AG09319 (cell line): Measurements from ENCODE around the gene HTT.

Experiments used
- DNase-seq: peaks from one replicate; pipeline ENCODE4 v3.0.0-alpha.2; 2010; ENCODE audit warnings: low read depth; ENCODE audit errors: extremely low read depth
- TF ChIP-seq, protein P1 (sequence below): IDR thresholded peaks from 2 replicates; pipeline ENCODE4 v1.5.1; 2011; ENCODE audit warnings: low read depth, mild to moderate bottlenecking, inconsistent platforms, low read length, moderate library complexity

The HTT gene

DNA sequence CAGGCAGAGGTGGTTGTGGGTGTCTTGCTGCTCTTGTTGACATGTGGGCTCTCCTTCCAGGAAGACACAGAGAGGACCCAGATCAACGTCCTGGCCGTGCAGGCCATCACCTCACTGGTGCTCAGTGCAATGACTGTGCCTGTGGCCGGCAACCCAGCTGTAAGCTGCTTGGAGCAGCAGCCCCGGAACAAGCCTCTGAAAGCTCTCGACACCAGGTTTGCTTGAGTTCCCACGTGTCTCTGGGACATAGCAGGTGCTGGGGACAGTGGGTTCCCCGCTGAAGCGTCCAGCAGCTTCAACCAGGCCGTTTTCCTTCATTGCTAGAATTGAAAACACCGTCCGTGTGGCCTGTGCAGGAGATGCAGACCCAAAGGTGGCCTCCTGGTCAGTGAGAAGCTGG lies 148.9 kb downstream of the HTT start:
- TF ChIP-seq, protein P1, sequence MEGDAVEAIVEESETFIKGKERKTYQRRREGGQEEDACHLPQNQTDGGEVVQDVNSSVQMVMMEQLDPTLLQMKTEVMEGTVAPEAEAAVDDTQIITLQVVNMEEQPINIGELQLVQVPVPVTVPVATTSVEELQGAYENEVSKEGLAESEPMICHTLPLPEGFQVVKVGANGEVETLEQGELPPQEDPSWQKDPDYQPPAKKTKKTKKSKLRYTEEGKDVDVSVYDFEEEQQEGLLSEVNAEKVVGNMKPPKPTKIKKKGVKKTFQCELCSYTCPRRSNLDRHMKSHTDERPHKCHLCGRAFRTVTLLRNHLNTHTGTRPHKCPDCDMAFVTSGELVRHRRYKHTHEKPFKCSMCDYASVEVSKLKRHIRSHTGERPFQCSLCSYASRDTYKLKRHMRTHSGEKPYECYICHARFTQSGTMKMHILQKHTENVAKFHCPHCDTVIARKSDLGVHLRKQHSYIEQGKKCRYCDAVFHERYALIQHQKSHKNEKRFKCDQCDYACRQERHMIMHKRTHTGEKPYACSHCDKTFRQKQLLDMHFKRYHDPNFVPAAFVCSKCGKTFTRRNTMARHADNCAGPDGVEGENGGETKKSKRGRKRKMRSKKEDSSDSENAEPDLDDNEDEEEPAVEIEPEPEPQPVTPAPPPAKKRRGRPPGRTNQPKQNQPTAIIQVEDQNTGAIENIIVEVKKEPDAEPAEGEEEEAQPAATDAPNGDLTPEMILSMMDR: no peak
- no peak for DNase-seq

DNA sequence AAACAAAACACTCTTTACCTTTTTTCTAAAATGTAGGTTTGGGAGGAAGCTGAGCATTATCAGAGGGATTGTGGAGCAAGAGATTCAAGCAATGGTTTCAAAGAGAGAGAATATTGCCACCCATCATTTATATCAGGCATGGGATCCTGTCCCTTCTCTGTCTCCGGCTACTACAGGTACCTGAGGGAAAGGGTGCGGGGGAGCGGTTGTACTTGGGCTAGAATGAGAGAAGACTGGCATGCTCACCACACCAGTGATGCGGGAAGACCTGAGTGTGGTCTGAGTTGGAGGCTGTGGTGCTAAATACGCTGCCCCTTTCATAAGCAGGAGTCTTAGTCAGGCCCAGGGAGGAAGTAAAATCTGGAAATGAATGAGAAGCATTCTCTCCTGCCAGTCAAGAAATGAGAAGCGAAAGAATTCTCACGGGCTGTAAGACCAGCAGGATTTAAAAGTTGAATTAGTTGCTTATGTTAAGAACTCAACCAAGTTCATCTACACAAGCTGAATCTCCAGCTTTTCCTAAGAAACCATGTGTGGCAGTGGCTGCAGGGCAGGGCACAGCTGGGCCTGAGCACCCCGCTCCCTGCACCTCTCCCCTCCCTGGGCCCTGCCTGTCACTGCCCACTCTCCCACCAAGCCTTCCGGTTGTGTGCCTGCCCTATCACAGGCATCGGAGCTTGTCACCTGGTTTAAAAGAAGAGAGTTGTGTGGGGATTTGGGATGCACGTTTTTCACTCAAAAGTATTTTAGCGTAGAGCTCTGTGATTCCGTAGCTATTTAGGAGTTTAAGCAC lies 149.7 kb downstream of the HTT start:
- TF ChIP-seq, protein P1: no peak
- DNase-seq: no peak

DNA sequence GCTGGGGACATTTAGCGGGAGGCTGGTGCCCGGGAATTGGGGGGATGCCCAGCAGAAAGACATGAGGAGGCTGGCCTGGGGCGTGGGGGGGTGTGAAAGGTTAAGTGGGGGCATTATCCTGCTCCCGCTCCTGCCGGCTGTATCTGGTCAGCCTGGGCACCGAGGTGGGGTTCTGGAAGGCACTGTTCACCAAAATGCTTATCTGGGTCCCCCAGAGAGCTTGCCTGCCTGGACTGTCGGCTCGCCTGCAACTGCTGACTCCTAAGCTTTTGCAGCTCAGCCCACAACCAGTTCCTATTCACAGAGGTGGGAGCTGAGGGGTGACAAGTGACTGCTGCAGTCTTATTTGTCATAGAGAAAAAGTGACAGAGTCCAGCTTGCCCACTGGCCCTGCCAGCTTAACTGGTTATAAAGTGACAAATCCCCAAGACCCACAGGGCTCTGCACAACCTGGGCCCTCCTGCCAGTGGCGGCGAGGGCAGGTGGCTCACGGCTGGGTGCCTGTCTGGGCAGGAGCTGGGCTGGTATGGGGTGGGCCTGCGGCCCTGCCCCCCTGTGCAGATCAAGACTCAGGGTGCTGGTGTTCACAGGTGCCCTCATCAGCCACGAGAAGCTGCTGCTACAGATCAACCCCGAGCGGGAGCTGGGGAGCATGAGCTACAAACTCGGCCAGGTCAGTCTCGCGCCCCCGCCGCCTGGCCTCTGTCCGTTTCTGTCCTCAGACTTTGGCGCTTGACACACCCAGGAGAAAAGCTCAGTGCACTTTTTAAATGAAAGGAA lies 150.8 kb downstream of the HTT start:
- TF ChIP-seq, protein P1: no peak

DNA sequence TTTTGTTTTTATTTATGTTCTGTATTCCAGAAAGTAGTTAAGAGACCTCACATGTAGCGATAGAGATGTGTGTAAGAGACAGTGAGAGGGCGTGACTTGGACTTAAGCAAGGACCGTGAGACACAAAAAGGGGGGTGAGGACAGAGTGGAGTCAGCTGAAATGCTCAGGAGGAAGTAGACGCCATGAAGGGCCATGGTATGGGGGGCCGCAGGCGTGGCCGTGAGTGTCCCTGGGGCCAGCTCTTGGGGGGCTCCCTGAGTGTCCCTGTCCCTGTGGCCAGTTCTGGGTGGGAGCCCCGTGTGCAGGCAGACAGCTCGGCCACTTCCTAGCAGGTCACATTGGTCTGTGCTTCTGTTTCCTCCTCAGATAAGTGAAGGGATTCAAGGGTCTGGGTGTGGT lies 151.5 kb downstream of the HTT start:
- no peak for DNase-seq
- TF ChIP-seq, protein P1: no peak

More for the DNA sequence above, 150.8 kb downstream of the HTT start:
- DNase-seq: no peak

DNA sequence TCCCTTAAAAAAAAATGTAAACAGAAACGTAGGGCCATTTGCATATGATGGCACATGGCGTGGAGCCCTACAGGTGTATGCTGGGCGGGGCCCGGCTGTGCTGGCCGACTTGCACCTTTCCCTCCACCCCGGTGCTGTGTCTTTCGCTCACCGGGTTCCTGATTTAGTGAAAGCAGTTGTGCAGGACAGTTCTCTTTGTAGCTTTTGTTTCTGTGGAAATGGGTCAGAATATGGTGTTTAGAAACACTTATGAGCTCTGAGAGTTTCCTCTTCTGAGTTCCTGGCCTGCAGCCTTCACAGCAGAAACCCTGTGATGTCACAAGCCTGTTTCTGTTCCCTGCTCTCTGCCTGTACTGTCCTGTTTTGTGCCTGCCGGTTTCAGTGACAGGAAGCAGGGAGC lies 152.0 kb downstream of the HTT start:
- no peak for DNase-seq
- TF ChIP-seq, protein P1: no peak

DNA sequence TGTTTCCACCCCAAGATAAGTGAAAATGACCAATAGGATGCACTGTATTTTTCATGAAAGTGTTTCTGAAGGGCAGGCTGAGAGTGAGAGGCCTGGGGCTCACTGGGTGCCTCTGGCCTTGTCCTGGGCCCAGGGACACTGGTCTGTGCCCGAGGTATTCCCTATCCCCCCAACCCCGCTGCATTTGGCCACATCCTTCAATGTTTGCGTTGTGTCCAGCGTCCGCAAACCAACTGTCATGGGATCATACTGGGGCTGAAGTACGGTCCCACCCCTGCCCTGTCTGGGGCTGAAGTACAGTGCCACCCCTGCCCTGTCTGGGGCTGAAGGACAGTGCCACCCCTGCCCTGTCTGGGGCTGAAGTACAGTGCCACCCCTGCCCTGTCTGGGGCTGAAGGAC lies 152.5 kb downstream of the HTT start:
- no peak for DNase-seq
- TF ChIP-seq, protein P1: no peak
